Gastrocnemius medialis (tissue), 4 donors: Measurements from ENCODE around the gene EED.

Experiments
- POLR2A ChIP-seq, 2 donors: fragments of 450-650 bp; IDR thresholded peaks; one replicate each; pipeline ENCODE4 v1.6.1; 2017; ENCODE audit warnings: antibody characterized with exemption in 2 of 2, mild to moderate bottlenecking in 2 of 2, moderate library complexity in 2 of 2
- TF ChIP-seq, protein P1 (sequence below), 5 experiments: fragments of 450-650 bp in 3 of 5; fragments of 200-600 bp in 2 of 5; sonication (generic) in 2 of 5; IDR thresholded peaks in 4 of 5; conservative IDR thresholded peaks in 1 of 5; 1 replicate in 4 of 5; 2 replicates in 1 of 5; pipeline ENCODE4 v1.5.1; 2016 to 2019; ENCODE audit warnings: antibody characterized with exemption in 5 of 5, mild to moderate bottlenecking in 3 of 5, moderate library complexity in 3 of 5

DNA sequence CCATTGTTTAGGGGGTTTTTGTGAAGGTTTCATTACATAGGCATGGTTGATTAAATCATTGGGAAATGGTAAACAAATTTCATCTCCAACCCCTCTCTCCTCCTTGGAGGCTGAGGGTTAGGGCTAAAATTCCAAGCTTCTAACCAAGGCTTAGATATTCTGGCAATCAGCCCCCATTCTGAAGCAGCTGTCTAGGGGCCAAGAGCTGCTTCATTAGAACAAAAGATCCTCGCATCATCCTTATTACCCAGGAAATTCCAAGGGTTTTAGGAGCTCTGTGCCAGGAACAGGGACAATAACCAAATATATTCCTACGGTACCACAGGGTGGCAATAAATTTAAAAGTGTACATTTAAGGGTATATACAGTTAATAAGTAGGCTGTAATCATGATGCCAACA, 22.5 kb upstream of the EED start:
- TF ChIP-seq, protein P1, sequence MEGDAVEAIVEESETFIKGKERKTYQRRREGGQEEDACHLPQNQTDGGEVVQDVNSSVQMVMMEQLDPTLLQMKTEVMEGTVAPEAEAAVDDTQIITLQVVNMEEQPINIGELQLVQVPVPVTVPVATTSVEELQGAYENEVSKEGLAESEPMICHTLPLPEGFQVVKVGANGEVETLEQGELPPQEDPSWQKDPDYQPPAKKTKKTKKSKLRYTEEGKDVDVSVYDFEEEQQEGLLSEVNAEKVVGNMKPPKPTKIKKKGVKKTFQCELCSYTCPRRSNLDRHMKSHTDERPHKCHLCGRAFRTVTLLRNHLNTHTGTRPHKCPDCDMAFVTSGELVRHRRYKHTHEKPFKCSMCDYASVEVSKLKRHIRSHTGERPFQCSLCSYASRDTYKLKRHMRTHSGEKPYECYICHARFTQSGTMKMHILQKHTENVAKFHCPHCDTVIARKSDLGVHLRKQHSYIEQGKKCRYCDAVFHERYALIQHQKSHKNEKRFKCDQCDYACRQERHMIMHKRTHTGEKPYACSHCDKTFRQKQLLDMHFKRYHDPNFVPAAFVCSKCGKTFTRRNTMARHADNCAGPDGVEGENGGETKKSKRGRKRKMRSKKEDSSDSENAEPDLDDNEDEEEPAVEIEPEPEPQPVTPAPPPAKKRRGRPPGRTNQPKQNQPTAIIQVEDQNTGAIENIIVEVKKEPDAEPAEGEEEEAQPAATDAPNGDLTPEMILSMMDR (IDR thresholded peaks at IDR 0.05 in 4 of 5, conservative IDR thresholded peaks at IDR 0.05 in 1 of 5) = no peak
- no peak for TF ChIP-seq POLR2A (IDR thresholded peaks at IDR 0.05)
